OCI-M2 (cell line): ENCODE measurements around the gene HOXC5.

Source experiments
- DNase-seq: peaks from one replicate; lab custom pipeline; 2025; ENCODE audit not compliant: unreplicated experiment; lab: John Stamatoyannopoulos, UW

HOXC5 gene

GRCh38 chr12:53995378-53996239 lies 37.2 kb upstream of the HOXC5 start:
- no peak for DNase-seq

GRCh38 chr12:53996240-53997203 lies 36.3 kb upstream of the HOXC5 start:
- no peak for DNase-seq

- DNase-seq, result no peak
Measured at GRCh38 chr12:53997204-53998109, 35.4 kb upstream of the HOXC5 start.

- no peak for DNase-seq
Measured at GRCh38 chr12:53998110-53998899, 34.5 kb upstream of the HOXC5 start.

GRCh38 chr12:53998900-53999236 lies 34.0 kb upstream of the HOXC5 start:
- no peak for DNase-seq

GRCh38 chr12:53999559-54000115 lies 33.2 kb upstream of the HOXC5 start:
- DNase-seq, result no peak

GRCh38 chr12:54000116-54001114 lies 32.4 kb upstream of the HOXC5 start, which contains the start of gene HOXC9:
Gene HOXC9, plus strand, starts transcription at chr12:54000161. Its CDS starts 28 bp downstream, at chr12:54000189.
- no peak for DNase-seq

- no peak for DNase-seq
Measured at GRCh38 chr12:54001283-54002187, 31.3 kb upstream of the HOXC5 start.

- DNase-seq, result no peak
Measured at GRCh38 chr12:54002278-54002914, 30.5 kb upstream of the HOXC5 start.

- DNase-seq, result no peak
Measured at GRCh38 chr12:54002915-54003389, 29.9 kb upstream of the HOXC5 start.

GRCh38 chr12:54003625-54004024 lies 29.2 kb upstream of the HOXC5 start:
- no peak for DNase-seq

- DNase-seq, result no peak
Measured at GRCh38 chr12:54004063-54004840, 28.6 kb upstream of the HOXC5 start.

GRCh38 chr12:54004841-54005530 lies 27.9 kb upstream of the HOXC5 start:
- no peak for DNase-seq

- DNase-seq, result no peak
Measured at GRCh38 chr12:54005531-54005852, 27.4 kb upstream of the HOXC5 start.

- peak; percentile 25 for DNase-seq
Measured at GRCh38 chr12:54005853-54006558, 26.8 kb upstream of the HOXC5 start.
